Uterus (tissue), 4 donors: ENCODE data around the gene FBXL13. TPM values are rescaled to one million over a fixed set of nuclear protein-coding genes. Genes with fewer than 3 reads are reported as not detected.

Experiments used
- DNase-seq, 2 donors: peaks; one replicate each; pipeline ENCODE4 v3.0.0-alpha.2; 2019 to 2020
- H3K27ac ChIP-seq, 2 donors: fragments of 200-600 bp; sonication (generic); 1 replicate in 1 of 2; 2 replicates in 1 of 2; pipeline ENCODE4 v1.5.1; 2016 to 2018
- H3K27me3 ChIP-seq, 2 donors: fragments of 200-600 bp; sonication (generic); one replicate each; pipeline ENCODE4 v1.5.1; 2018 to 2019; ENCODE audit warnings: control low read depth in 1 of 2
- H3K36me3 ChIP-seq, 2 donors: fragments of 200-600 bp; sonication (generic); one replicate each; pipeline ENCODE4 v1.5.1; 2019; ENCODE audit warnings: control low read depth in 1 of 2
- H3K4me1 ChIP-seq, 2 donors: fragments of 200-600 bp; sonication (generic); one replicate each; pipeline ENCODE4 v1.5.1; 2018 to 2019; ENCODE audit warnings: control low read depth in 1 of 2
- H3K4me3 ChIP-seq, 2 donors: fragments of 200-600 bp; sonication (generic); 1 replicate in 1 of 2; 2 replicates in 1 of 2; pipeline ENCODE4 v1.5.1; 2018 to 2019; ENCODE audit warnings: mild to moderate bottlenecking in 1 of 2
- H3K9me3 ChIP-seq, 2 donors: fragments of 200-600 bp; sonication (generic); one replicate each; pipeline ENCODE4 v1.5.1; 2019; ENCODE audit warnings: control low read depth in 1 of 2
- CTCF ChIP-seq, 4 experiments: fragments of 200-600 bp in 2 of 4; fragments of 450-650 bp in 2 of 4; sonication (generic) in 2 of 4; IDR thresholded peaks; one replicate each; pipeline ENCODE4 v1.5.1; 2016 to 2019; ENCODE audit warnings: antibody characterized with exemption in 4 of 4, mild to moderate bottlenecking in 2 of 4, moderate library complexity in 1 of 4
- POLR2A ChIP-seq, 2 donors: fragments of 450-650 bp; IDR thresholded peaks; one replicate each; pipeline ENCODE4 v1.6.1; 2016; ENCODE audit warnings: antibody characterized with exemption in 2 of 2, mild to moderate bottlenecking in 1 of 2, moderate library complexity in 1 of 2
- intact Hi-C: fragments of 100-400 bp; cut with DNase I; formaldehyde crosslinking; loops from one replicate; pipeline ENCODE4 v1.15.1; 2023; ENCODE audit warnings: low total_unique reads
- total RNA-seq, 4 donors: library from RNA; depleted of rRNA in 3 of 4; stranded (reverse); fragments of >200 nt in 3 of 4; gene quantifications; one replicate each; pipeline versions ENCODE4 v1.1.0 to v1.2.4, GENCODE V29; 2014 to 2023
- donor health status: DM: yes; HTN: yes; CAD: no.

FBXL13 gene
- total RNA-seq, 4 donors from 2014 or later, result 1.2 to 12.9 (median 5.5) TPM

DNA sequence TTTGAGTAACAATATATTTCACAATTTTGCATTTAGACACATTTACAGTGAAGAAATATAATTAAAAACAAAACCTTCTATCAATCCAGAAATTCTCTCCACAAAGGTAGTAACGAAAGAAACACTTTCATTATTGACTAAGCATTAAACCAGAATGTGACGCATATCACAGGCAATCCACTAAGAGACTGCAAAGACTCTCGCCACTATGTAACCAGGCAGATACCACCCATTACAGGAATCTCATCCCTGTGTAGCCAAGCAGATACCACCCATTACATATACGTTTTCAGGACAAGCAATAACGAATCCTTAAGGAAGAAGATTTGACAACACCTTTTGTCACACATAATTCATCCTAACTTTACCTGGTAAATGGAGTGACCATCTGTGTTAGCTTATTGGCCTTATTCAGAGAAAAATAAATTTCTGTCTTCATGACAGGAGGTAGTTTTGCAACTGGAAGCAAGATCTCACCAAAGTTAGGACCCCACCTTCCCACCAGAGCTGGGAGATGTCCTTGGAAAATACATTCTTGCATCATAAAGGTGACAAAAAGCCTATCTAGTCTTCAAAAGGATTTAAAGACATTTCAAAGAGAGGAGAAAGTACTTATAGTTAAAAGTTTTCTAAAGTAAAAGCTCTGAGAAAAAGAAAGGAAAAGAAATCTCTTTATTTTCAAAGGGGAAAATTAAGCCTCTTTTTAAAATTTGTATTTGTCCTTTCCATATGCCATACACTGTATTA lies 131.0 kb downstream of the FBXL13 start:
- Histone ChIP-seq H3K27ac (peak overlapping the region in 1 of 2 donors; percentile 38), H3K9me3 (no peaks in the 10 kb centered on the region), H3K27me3 (no peaks in the 10 kb centered on the region), H3K4me1 (no peaks in the 10 kb centered on the region), H3K36me3 (no peaks in the 10 kb centered on the region), H3K4me3 (no peak overlapping the region)
- TF ChIP-seq POLR2A (IDR thresholded peaks at IDR 0.05) (no peak), CTCF (IDR thresholded peaks at IDR 0.05) (no peak)
- intact Hi-C loops, result no loop called here
- DNase-seq, result no peak

- no peak for DNase-seq
- intact Hi-C loops, result no loop called here
- H3K9me3 ChIP-seq, result no peaks in the 10 kb centered on the region
- no peaks in the 10 kb centered on the region for H3K27me3 ChIP-seq
- H3K4me3 ChIP-seq, result peak overlapping the region in 1 of 2 donors; percentile 3
- H3K4me1 ChIP-seq, result no peaks in the 10 kb centered on the region
- peak overlapping the region; percentile 13 to 62 for H3K27ac ChIP-seq
- TF ChIP-seq POLR2A (IDR thresholded peaks at IDR 0.05) (no peak), CTCF (IDR thresholded peaks at IDR 0.05) (no peak)
- no peaks in the 10 kb centered on the region for H3K36me3 ChIP-seq
Measured at GRCh38 chr7:102942868-102943267, 131.7 kb downstream of the FBXL13 start.

DNA sequence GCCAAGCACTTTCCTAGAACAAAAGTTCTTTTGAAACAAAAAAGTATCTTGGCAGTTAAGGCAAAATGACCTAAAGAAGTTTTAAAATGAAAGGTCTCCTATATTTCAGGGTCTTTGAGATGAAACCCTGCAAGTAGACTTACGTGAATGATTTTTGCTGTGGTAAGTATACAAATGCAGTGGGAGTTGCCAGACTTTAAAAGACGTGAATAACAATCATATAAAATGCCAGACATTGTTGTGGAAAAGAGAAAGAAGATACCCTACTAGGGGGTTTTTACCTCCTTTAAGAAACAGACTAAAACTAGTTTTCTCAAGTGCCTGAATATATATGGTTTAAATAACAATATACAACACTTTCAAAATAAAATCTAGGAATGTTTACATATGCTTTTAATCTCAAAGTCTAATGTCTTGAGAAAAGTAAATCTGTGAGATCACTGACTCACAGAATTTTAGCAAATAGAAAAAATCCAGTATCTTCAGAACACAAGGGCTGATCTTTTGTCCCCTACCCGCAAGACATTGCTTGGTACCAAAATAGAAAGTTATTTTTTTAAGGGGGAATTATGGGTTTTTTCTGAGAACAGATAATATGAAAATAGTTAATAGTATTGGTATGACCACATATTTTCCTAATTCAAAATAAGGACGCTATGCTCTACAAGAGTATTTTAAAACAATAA lies 132.3 kb downstream of the FBXL13 start:
- peak overlapping the region in 1 of 2 donors; percentile 3 for H3K4me3 ChIP-seq
- intact Hi-C loops, result no loop called here

GRCh38 chr7:102938679-102939078 lies 135.9 kb downstream of the FBXL13 start:
- no peaks in the 10 kb centered on the region for H3K9me3 ChIP-seq
- no peaks in the 10 kb centered on the region for H3K36me3 ChIP-seq
- TF ChIP-seq POLR2A (IDR thresholded peaks at IDR 0.05), result no peak
- TF ChIP-seq CTCF (IDR thresholded peaks at IDR 0.05), result no peak
- no peak overlapping the region for H3K4me3 ChIP-seq
- no peak for DNase-seq
- peaks cover 0 to 5% of the 10 kb centered on the region in 2 donors for H3K4me1 ChIP-seq
- intact Hi-C loops, result no loop called here
- H3K27me3 ChIP-seq, result no peaks in the 10 kb centered on the region
- H3K27ac ChIP-seq, result peak overlapping the region in 1 of 2 donors; percentile 25

More for the DNA sequence above, 132.3 kb downstream of the FBXL13 start:
- no peaks in the 10 kb centered on the region for H3K36me3 ChIP-seq
- no peaks in the 10 kb centered on the region for H3K9me3 ChIP-seq
- H3K27ac ChIP-seq, result peak overlapping the region in 1 of 2 donors; percentile 62
- DNase-seq, result no peak
- no peaks in the 10 kb centered on the region for H3K4me1 ChIP-seq
- TF ChIP-seq CTCF (IDR thresholded peaks at IDR 0.05) (no peak), POLR2A (IDR thresholded peaks at IDR 0.05) (no peak)
- no peaks in the 10 kb centered on the region for H3K27me3 ChIP-seq
